HG03342 (cell line): Measurements from ENCODE around the gene KCNA3.

Experiments used
- ATAC-seq: cut with Tn5 transposase; IDR thresholded peaks from one replicate; pipeline ENCODE4 v1.9.1; 2021; ENCODE audit warnings: mild to moderate bottlenecking, moderate library complexity; ENCODE audit not compliant: unreplicated experiment

Gene KCNA3

DNA sequence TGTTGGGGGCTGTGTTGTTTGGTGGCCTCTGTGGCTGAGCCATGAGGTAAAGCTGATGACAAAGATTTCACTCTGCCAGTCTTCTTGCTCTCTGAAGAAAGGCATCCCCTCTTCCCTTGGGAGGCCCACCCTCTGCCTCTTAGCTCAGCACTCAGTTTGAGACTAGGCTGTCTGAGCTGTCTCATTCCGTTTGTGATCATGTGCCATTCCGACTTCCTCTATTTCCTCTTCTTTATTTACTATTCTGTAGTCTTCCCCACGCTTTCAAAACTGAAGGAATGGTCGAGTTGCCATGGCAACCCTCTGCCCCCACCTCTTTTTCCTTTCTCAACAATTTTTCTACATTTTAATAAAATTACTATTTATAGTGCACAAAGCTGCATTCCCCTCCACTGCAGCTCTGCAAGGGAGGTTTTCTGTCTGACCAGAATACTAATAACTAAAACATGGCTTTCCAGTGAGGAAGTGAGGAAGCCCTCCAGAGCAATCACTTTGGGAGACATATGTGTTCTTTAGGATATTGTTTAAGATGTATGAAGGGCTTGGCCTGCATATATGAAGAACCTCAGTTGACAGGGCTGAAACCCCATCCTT lies 30.8 kb downstream of the KCNA3 start:
- ATAC-seq: no peak

DNA sequence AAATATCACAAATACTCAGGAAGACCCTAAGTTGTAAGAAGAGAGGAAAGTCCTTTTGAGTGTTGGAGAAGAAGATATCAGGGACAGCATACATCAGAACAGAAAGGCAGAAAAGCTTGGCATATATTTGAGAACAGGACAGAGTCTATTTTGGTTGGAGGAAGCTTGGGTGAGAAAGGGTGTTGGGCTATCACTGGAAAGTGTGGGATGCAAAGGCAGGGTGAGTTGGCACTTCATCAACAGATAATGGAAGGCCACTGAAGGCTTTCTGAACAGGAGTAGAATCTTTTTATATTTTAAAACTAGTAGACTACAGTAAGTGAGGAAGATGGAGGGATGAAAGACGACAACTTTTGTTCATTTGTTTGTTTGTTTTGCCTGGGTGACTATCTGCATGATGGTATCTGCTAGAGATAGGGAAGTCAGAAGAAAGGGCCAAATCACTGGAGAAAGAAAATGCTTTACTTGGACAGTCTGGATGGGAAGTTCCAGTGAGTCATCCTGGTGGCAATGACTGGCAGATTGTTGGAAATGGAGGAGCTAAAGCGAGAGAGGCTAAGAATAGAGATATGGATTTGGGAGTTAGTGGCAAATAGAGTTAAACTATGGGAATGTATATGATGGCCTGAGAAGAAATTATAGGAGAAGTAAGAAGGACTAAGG lies 34.9 kb downstream of the KCNA3 start:
- ATAC-seq: no peak

DNA sequence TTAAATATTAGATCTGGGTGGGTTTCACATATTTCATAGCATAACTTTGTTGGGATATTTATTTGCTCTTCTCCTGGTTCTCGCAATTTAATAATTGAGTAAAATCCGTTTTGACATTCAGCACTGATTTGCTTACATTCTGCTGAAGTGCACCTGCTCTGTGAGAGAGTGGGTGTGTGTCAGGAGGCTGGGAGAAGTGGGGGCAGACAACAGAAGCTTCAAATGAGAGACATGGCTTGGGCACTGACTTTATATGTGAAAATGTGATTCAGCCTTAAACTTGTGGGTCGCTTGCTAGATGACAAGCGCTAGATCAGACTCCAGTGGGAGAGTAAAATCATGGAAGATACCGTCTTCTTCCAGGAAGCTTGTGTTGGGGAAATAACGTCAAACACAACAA lies 36.2 kb downstream of the KCNA3 start:
- ATAC-seq: no peak

DNA sequence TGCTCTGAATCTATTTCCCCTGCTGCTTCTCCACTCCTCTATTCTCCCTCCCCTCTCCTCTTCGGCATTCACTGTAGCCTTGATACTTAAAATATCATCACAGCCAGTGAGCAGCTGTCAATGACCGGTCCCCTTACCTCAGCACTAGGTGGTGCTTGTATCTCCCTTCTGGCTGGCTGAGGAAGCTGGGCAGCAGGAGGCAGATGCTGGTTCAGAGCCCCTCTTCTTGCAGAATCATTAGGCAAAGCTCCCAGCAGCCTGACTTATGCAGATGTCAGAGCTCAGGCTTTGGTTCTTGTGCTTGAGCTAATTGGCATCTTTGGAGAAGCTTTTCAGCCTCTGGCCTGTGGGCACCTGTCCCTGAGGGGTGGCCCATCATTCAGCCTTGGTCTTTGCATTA lies 36.7 kb downstream of the KCNA3 start:
- ATAC-seq: no peak

DNA sequence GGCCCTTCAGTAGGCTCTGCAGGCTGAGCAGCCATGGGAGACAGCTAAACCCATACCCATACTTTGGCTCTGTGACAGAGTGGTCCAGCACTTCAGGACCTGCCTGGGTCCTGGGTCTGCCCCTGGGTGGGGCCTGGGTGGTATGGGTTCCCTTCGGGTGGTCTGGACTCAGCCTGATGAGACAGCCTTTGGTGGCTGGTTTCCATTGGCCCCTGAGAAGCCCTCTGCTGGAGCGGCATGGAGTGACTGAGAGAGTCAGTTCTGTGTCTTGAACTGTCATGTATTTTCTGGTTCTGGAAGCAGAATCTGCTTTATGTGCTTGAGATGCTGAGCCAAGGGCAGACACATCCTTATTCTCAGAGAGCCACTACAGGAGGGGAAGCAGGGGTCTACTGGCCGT lies 37.3 kb downstream of the KCNA3 start:
- ATAC-seq: no peak

DNA sequence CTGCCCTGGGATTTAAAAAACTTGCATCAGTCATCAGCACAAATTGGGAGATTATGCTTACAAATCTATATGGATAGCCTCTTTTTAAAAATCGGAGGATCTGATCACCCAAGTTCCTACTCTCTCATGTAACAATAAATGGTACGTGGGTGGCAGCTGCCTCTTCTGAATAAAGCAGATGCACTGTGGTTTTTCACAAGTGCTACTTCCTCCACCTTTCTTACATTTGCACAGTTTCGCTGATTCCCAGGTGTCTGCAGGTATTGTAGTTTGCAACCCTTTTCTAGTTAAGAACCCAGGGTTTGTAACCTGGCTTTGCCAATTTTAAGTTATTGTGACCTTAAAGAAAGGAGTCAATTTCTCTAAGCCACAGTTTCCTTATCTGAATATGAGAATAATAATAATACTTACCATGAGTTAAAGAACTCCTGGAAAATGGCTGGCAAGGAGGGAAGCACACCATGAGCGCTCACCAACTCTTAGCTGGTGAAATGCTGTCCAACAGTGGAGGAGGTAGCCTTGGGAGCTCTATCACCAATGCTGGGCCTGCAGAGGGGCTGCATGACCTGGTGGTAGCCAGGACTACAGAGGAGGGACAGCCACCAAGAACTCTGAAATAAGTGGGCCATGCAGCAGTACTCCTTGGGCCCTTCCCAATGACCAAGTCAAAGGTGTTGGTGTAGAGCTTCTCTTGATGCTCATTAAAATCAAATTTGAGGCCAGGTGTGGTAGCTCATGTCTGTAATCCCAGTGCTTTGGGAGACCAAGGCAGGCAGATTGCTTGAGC lies 38.4 kb downstream of the KCNA3 start:
- ATAC-seq: no peak

DNA sequence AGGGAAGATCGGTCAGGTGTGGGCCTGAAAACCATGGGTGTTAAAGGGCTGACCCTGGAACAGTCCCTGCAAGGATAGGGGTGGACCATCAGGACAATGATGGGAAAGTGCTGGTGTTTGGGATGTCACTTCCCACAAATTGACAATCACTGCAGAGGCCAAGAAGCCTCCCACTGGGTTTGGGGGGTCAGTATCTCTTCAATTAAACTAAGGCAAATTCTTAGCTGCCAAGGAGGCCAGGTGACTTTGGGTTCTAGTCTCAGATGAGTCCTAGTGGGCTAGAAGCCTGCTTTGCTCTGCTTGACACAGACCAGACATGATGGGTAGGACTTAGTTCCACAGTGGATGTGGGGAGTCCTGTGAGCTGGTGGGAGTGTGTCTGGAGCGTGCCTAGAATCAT lies 39.3 kb downstream of the KCNA3 start:
- ATAC-seq: no peak

DNA sequence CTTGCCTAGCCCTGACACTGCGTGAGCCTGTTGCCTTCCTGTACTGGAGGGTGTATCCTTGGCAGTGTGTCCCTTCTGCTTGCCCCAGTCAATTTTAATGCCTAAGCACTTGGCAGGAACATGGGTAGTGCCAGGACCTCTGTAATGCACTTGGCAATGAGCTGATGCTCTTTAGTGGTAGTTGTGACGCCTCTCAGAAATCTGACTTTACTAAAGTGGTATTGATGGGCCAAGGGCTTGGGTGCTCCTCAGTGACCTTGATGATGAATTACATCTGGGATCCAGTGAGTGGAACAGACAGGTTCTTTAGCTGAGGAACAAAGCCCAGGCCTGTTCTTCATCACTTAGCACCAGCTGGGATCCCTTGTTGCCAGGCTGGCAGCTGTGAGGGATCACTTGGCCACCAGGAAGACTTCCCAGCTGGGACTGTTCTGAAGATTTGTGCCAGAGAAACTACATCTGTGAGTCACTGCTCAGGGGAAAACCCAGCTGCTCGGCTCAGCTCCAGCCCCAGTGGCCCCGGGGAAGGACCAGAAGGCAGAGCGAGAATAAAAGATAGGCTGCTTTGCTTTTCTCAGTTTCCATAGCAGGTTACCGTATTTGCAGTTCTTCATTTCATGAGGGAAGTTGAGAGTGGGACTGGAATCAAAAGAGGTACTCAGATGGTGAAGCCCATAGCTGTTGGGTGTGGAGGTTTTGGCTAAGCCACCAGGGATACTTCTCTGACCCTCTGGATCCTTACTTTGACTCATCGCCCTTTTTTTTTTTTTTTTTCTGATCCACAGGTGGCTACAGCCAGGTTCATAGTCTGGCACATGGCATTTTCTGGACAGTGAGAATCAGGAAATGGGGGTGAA lies 40.1 kb downstream of the KCNA3 start:
- ATAC-seq: peak; percentile 71

DNA sequence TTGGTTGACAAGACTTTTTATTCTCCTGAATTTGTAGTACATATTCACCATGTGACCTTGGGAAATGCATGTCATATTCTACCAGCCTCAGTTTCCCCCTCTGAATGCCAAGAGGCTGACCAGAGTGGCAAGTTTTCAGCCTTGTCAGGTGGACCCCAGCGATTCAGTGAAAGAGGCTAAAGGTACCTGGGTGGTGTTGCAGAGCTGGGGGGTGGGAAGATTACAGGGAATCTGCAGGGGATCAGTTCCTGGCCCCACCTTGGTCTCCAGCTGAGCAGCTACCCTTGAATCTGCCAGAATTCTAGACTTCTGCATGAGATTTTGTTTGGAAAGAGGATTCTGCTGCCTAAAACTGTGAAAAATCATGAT lies 40.7 kb downstream of the KCNA3 start:
- ATAC-seq: no peak

DNA sequence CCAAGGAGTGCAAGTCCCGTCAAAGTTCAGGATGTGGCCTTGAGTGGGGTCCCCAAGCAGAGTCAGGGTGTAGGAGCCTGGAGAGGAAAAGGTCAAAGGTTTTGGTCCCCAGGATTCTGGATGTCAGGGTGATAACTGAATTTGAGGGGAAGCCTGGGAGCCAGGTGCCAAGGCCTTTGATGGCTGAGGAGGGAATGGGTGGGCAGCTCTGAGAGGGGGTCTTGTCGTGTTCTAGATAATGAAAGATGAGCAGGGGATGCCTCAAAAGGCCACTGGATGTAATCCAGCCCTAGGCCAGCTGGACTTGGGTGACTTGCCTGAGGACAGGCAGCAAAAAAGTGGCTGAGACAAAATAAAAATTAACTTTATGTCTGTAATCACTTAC lies 41.1 kb downstream of the KCNA3 start:
- ATAC-seq: no peak

DNA sequence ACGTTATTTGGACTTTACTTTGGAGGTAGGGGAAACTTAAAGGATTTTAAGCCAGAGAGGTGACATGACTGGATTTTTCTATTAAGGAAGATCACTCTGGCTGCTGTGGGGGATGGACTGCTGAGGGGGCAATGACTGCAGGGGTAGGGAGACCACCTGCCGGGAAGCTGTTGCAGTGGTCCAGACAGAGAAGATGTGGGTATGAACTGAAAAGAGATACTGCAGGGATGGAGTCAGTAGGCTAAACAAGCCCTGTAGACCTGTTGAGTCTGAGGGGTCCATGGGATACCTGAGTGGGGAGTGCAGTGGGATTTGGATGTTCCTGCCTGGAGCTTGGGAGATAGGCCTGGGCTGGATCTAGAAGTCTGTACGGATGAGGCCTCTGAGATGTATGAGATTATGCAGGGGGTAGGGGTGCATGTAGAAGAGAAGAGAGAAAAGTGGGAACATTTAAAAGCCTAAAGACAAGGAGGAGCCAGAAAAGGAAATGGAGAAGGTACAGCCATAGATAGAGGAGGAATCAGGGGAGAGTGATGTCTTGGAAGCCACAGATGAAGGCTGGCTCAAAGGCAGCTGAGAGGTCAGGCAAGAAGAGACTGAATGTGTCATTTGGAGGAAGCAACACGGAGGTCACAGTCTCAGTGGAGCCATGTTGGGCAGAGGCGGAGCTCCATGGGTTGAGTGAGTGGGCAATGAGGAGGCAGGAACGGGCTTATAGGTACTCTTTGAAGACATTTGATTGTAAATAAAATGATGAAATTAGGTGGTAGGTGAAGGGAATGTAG lies 42.7 kb downstream of the KCNA3 start:
- ATAC-seq: no peak

DNA sequence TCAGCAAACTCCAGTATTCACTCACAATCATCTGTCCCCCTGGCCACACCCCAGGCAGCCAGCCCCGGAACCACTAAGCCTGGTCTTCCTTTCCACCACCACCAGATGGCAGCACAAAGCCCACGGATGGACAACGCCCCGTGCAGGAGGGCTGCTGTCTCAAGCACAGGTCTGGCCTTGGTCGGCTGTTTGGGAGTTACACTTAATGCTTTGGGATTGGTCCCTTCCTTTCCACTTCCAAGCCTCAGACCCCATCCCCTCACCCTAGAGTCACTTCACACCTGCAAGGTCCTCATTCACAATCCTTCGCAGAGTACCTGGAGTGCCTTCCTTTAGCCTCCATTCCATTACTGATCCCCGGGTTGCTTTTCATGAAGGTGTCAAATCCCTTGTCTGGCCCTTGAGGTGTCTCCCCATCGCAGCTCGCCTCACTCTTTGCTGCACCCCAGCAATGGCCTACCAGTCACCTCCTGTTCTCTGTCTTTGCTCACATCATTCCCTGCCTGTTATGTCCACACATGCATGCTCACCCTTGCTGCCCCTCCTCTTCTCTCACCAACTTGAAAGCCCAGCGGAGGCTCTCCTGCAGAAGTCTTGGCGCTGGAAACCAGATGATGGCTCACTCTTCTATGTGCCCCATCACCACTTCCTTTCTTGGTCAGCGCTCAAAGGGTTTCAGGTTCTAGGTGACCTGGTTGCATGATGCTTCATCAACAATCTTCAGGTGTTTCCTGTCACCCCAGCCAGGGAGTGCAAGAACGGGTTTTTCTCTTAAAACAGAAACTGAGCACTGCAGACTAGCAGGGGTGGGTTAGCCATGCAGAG lies 43.7 kb downstream of the KCNA3 start:
- ATAC-seq: peak; percentile 51

DNA sequence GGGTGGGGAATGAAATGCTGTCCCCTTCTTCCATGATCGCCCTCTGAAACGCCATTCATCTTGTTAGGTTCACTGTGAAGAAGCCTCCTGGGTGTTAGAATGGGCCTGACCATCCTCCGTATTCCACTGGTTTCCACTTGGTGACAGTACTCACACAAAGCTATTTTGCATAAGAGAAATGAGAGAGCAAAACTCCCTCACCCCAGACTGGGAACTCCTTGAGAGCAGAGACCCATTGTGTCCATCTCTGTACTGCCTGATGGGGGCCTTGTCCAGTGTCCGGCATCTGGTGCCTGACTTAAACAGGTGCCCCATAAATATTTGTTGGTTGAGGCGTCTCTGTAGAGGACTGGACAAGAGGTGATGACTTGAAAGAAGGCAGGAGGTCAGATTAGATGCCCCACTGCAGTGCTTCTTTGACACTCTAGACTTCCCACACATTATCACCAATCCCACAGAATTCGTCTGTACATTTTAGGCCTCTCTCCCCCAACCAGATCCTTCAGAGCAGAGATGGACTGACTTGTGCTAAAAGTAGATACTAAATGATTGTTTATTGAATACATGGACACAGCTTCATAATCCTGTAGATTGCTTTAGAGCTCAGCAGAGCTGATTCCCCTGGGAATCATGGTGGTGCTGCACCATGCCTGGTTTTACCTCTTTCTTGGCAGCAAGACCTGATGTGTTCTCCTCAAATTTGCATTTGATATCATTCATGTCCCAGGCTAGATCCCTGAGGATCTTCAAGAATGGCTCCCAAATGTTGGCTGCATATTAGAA lies 46.2 kb downstream of the KCNA3 start:
- ATAC-seq: no peak

DNA sequence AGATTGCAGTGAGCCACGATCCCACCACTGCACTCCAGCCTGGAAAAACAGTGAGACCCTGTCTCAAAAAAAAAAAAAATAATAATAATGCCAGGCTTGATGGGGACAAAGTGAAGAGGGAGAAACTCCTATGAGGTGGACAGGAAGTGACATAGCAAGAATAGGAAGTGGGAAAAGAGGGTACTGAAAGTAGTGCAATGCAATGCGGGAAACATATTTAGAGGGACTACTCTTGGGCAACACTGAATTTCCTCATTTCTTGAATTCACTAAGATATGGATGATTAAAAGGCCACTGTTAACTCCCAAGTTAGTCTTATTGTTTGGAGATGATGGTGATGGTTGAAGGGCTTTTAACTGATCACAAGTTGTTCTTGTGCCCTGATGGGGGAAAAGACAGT lies 47.0 kb downstream of the KCNA3 start:
- ATAC-seq: no peak

DNA sequence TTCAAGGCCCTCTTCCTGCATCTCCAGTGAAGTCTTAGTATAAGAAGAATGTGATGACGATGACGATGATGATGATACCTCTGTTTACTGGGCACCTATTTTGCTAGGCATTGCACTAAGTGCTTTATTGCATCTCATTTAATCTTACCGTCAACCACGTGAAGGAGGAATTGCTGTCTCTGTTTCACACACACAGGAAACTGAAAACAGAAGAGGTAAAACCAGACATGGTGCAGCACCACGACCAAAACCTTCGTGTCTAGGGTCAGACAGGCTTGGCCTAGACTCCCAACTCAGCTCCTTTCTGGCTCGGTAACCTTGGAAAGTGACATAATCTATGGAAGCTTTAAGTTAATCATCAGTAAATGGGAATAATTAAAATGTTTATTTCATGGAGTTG lies 47.9 kb downstream of the KCNA3 start:
- ATAC-seq: no peak
